Astrocyte of the cerebellum (primary cell): Measurements from ENCODE around the gene CRACR2B.

Experiments used
- DNase-seq: peaks from one replicate; pipeline ENCODE4 v3.0.0-alpha.2; 2011; ENCODE audit warnings: low read depth
- H3K4me3 ChIP-seq: 2 replicates; pipeline ENCODE4 v1.5.1; 2011; ENCODE audit warnings: mild to moderate bottlenecking, low read depth, low read length, moderate library complexity
- CTCF ChIP-seq: IDR thresholded peaks from 2 replicates; pipeline ENCODE4 v1.5.1; 2012; ENCODE audit warnings: low read length, low read depth, moderate library complexity, mild to moderate bottlenecking; ENCODE audit errors: missing control alignments
- in situ Hi-C: cut with HindIII; loops from 2 replicates; pipeline ENCODE4 v1.10.0; 2017; ENCODE audit warnings: low sequenced_read_pairs

CRACR2B gene

DNA sequence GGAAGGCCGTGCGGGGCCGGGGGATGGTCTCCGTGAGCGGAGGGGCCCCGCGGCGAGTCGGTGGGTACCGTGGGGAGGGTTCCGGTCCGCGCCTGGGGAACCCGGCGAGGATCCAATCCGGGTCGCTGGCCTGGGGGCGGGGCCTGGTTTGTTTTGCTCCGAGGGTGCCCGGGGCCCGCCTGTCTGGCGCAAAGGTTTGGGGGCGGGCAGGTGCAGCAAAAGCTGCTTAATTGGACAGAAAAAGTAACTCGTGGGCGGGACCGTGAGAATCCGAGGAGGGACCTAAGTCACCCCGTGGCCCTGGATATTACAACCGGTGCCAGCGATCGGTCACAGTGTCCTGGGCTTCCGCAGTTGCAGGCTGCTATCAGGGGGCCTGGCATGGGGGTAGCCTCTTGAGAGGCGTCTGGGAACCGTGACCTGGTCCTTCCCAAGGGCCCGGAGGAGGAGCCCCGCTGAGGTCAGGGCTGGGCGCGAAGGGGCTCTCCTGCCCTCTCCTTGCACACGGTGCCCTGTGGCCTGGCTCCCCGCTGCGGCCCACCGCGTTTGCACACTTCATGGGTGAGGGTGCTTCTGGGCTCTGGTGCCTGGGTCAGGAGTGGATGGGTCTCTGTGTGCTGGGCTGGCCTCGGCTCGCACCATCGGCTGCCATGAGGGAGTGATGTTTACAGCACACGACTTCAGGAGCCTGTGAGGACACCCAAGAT is 7.6 kb upstream of the CRACR2B start:
- H3K4me3 ChIP-seq = peak overlapping the region; percentile 68
- TF ChIP-seq CTCF = no peak
- no peak for DNase-seq
- in situ Hi-C loops = no loop called here

DNA sequence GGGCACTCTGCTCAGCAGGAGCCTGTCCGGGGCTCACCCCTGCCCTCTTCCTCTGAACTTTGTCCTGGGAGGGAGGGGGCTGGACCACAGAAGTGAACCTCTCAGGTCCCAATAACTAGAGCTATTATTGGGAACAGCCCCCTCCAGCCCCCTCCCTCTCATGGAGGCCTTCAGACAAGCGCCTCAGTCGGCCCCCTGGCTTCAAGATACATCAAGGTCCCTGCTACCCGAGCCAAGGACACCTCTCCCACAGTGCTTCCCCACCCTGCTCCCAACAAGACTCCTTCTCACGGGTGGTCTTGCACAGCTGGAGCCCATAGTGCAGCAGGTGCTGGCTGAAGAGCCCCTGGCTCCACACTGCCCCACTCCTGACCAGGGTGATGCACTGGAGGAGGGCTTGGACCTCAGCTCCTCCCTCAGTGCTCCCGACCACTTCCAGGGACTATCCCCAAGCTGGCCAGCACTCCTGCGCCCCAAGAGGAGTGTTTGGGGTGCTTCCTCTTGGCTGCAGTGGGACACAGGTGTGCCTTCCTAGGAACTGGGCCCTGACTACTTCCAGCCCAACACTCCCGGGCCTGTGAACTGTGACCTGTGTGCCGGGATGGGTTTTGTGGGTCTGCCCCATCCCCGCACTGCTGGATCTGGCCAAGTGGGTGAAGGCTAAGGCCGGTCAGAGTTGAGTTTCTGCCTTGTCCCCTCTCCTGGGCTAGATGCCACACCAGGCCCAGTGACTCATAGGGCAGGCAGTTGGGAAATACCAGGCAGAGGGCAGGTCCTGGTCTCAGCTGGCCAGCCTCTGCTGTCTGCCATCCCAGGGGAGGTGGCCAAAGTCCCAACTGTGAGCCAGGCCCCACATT is 6.8 kb upstream of the CRACR2B start:
- peak overlapping the region; percentile 68 for H3K4me3 ChIP-seq
- in situ Hi-C loops = no loop called here
- DNase-seq = no peak
- TF ChIP-seq CTCF = no peak

DNA sequence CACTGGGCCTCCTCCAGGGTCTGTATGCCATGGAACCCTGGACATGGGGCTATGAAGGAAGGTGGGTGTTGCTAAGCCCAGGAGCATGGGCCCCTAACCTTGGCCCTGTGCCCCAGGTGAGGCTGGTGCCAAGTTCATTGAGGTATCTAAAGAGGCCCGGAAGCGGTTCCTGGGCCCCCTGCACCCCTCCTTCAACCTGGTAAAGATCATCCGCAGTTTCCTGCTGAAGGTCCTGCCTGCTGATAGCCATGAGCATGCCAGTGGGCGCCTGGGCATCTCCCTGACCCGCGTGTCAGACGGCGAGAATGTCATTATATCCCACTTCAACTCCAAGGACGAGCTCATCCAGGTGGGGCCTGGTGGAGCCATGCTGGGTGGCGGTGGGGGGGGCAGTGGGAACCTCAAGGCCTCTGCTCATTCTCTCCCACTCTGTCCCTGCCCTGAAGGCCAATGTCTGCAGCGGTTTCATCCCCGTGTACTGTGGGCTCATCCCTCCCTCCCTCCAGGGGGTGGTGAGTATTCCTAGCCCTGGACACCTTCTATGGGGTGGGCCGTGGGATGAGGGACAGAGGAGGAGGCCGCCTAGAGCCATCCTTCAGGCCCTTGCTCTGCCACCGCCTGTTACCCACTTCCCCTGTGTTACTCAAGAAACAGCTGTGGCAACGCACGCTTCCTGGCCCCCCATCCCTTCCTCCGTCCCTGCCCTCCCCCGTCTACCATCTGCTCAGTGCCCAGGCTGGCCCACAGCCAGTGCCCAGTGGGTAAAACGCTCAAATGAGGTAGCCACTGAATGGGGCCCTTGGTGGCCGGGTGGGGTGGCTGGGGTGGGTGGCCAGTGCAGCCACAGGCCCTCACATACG is 6.0 kb upstream of the CRACR2B start:
- H3K4me3 ChIP-seq = peak overlapping the region; percentile 5
- DNase-seq = no peak
- no peak for TF ChIP-seq CTCF

DNA sequence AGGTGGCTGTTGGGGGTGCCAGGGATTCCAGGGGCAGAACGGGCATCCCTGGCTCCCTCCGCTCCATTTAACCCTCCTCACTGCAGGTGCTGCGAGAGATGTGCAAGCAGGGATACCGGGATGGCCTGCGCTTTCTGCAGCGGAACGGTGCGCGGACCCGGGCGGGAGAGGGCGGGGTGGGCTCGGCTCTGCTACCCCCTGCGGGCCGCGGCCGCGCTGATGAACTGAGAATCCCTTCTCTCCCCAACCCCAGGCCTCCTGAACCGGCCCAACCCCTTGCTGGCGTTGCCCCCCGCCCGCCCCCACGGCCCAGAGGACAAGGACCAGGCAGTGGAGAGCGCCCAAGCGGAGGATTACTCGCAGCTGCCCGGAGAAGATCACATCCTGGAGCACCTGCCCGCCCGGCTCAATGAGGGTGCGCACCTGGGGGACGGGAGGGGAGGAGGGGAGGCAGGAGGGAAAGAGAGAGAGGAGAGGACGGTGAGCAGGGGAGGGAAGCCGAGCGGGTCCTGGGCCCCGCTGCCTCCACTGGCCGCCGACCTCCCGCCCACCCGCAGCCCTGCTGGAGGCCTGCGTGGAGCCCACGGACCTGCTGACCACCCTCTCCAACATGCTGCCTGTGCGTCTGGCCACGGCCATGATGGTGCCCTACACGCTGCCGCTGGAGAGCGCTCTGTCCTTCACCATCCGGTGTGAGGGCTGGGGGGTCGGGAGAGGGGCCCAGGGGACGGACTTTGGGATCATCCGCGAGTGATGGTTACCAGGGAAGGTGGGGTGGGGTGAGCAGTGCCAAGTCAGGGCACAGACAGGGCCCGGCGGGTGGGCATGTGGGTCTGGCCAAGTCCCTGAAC is 4.1 kb upstream of the CRACR2B start:
- TF ChIP-seq CTCF = no peak
- in situ Hi-C loops = no loop called here
- no peak for DNase-seq
- no peak overlapping the region for H3K4me3 ChIP-seq

More for the DNA sequence above, 6.0 kb upstream of the CRACR2B start:
- in situ Hi-C loops = no loop called here

GRCh38 chr11:824292-824880 is 3.3 kb upstream of the CRACR2B start:
- no peak overlapping the region for H3K4me3 ChIP-seq
- in situ Hi-C loops = no loop called here
- no peak for TF ChIP-seq CTCF
- no peak for DNase-seq
